ENCODE measurements around the gene NWD2. TPM values are rescaled to one million over a fixed set of nuclear protein-coding genes. Genes with fewer than 3 reads are reported as not detected.

The NWD2 gene
- total and polyA plus RNA-seq, 7 donors = 0.01 to 0.03 TPM; not detected in 5

- TF ChIP-seq, protein P1, sequence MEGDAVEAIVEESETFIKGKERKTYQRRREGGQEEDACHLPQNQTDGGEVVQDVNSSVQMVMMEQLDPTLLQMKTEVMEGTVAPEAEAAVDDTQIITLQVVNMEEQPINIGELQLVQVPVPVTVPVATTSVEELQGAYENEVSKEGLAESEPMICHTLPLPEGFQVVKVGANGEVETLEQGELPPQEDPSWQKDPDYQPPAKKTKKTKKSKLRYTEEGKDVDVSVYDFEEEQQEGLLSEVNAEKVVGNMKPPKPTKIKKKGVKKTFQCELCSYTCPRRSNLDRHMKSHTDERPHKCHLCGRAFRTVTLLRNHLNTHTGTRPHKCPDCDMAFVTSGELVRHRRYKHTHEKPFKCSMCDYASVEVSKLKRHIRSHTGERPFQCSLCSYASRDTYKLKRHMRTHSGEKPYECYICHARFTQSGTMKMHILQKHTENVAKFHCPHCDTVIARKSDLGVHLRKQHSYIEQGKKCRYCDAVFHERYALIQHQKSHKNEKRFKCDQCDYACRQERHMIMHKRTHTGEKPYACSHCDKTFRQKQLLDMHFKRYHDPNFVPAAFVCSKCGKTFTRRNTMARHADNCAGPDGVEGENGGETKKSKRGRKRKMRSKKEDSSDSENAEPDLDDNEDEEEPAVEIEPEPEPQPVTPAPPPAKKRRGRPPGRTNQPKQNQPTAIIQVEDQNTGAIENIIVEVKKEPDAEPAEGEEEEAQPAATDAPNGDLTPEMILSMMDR (IDR thresholded peaks at IDR 0.05) = no peak
Measured at GRCh38 chr4:37268319-37268718, 23.8 kb downstream of the NWD2 start.

DNA sequence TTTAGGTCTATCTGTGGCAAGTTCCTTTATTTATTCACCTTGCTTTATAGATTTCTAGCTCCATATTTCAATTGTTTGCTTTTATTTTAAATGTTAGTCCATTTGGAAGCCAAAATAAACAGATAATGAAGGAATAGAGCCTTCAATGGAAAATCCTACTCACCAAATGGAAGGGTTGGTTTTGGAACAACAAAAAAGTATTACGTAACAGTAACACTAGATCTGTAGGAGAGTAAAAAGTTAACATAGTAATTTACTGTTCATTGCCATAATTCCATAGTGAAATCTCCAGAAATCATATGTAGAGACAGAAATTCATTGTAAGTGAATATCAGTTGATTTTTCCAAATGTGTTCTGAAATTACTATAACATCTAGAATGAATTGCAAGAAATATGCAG lies 34.6 kb downstream of the NWD2 start:
- DNase-seq = no peak
- H3K27me3 ChIP-seq (ENCODE audit: insufficient read depth in 3 of 3, low read length in 2 of 3) = no peaks in the 10 kb centered on the region
- intact Hi-C loops (cut with DNase I) = no loop called here
- WGBS, 3 donors = 84 to 90% (median 89%) methylated on average over 1 of the region's 1 CpG
- no peaks in the 10 kb centered on the region for H3K36me3 ChIP-seq (ENCODE audit: insufficient read depth in 1 of 2, low read depth in 1 of 2)
- ATAC-seq = no peak
- no peak overlapping the region for H3K4me3 ChIP-seq
- TF ChIP-seq, protein P1 (IDR thresholded peaks at IDR 0.05) = no peak
- H3K4me1 ChIP-seq = no peaks in the 10 kb centered on the region
- H3K9me3 ChIP-seq = peaks cover 3% of the 10 kb centered on the region
- H3K27ac ChIP-seq = no peak overlapping the region

More at GRCh38 chr4:37268319-37268718, 23.8 kb downstream of the NWD2 start:
- ATAC-seq (no peak), DNase-seq (no peak)
- no peak overlapping the region for H3K27ac ChIP-seq
- intact Hi-C loops (cut with DNase I) = no loop called here
- 60 to 72% (median 65%) methylated on average over 3 of the region's 3 CpGs for WGBS, 3 donors
- H3K9me3 ChIP-seq = no peaks in the 10 kb centered on the region
- no peaks in the 10 kb centered on the region for H3K27me3 ChIP-seq (ENCODE audit: insufficient read depth in 3 of 3, low read length in 2 of 3)
- H3K4me3 ChIP-seq = no peak overlapping the region
- no peaks in the 10 kb centered on the region for H3K4me1 ChIP-seq
- no peaks in the 10 kb centered on the region for H3K36me3 ChIP-seq (ENCODE audit: insufficient read depth in 1 of 2, low read depth in 1 of 2)

DNA sequence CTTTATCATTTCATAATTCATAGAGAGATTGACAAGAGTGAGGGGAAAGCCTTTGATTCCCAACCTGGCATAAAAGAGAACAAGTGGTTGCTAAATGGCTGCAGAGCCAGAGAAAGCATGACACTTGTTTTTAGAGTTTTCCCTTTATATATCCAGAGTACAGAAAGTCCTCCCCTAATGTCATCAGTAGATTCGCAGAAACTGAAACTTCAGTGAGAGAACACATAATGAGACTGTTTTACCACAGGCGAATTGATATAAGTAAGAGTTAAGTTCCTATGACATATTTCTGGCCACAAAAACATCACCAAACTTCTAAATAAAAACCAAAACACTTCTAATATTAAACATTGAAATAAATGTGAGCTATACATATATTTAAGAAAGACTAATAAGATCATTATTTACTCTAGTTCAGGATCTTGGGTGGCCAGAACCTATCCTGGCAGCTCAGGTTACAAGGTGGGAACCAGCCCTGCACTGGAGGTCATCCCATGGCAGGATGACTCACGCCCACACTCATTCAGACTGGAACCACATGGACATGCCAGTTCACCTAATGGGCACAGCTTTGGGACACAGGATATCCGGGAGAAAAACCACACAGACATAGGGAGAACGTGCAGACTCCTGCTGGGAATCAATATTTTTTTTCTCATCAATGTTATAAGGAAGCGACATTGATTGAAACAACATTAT lies 35.5 kb downstream of the NWD2 start:
- TF ChIP-seq, protein P1 (IDR thresholded peaks at IDR 0.05) = no peak
- Histone ChIP-seq H3K9me3 (peaks cover 3% of the 10 kb centered on the region), H3K27ac (no peak overlapping the region), H3K4me1 (no peaks in the 10 kb centered on the region), H3K36me3 (ENCODE audit: insufficient read depth in 1 of 2, low read depth in 1 of 2) (no peaks in the 10 kb centered on the region), H3K27me3 (ENCODE audit: insufficient read depth in 3 of 3, low read length in 2 of 3) (no peaks in the 10 kb centered on the region), H3K4me3 (no peak overlapping the region)
- no peak for ATAC-seq
- intact Hi-C loops (cut with DNase I) = no loop called here
- WGBS, 3 donors = 68 to 72% (median 70%) methylated on average over 6 of the region's 6 CpGs
- no peak for DNase-seq

DNA sequence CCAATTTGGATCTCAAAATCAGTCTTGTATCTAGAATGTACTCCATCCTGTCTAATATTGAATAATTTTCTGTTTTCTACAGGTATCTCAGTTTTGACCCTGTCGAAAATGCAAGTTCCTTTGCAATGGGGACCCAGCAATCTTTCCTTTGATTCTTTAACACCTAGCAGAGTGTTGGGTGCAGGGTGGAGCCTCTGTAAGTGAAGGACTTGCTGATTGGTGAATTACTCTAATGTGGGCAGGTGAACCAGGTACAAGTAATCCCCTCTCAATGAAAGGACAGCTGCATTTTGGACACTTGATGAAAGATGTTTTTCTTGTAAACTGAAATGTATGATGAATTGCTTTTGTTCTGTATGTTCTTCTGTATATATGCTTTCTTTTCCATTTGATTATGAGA lies 54.9 kb downstream of the NWD2 start:
- H3K27ac ChIP-seq = no peak overlapping the region
- intact Hi-C loops (cut with DNase I) = no loop called here
- ATAC-seq (no peak), DNase-seq (no peak)
- H3K4me3 ChIP-seq = no peak overlapping the region
- no peaks in the 10 kb centered on the region for H3K27me3 ChIP-seq (ENCODE audit: insufficient read depth in 3 of 3, low read length in 2 of 3)
- 67 to 91% (median 74%) methylated on average over 1 of the region's 1 CpG for WGBS, 3 donors
- no peaks in the 10 kb centered on the region for H3K36me3 ChIP-seq (ENCODE audit: insufficient read depth in 1 of 2, low read depth in 1 of 2)
- TF ChIP-seq, protein P1 (IDR thresholded peaks at IDR 0.05) = no peak
- H3K9me3 ChIP-seq = no peaks in the 10 kb centered on the region
- no peaks in the 10 kb centered on the region for H3K4me1 ChIP-seq

GRCh38 chr4:37304612-37305011 lies 60.1 kb downstream of the NWD2 start:
- ATAC-seq (no peak), DNase-seq (no peak)
- 83 to 86% (median 84%) methylated on average over 6 of the region's 6 CpGs for WGBS, 3 donors
- no peak overlapping the region for H3K27ac ChIP-seq
- intact Hi-C loops (cut with DNase I) = no loop called here
- no peaks in the 10 kb centered on the region for H3K27me3 ChIP-seq (ENCODE audit: insufficient read depth in 3 of 3, low read length in 2 of 3)
- H3K36me3 ChIP-seq (ENCODE audit: insufficient read depth in 1 of 2, low read depth in 1 of 2) = no peaks in the 10 kb centered on the region
- TF ChIP-seq, protein P1 (IDR thresholded peaks at IDR 0.05) = no peak
- H3K4me1 ChIP-seq = no peaks in the 10 kb centered on the region
- H3K4me3 ChIP-seq = no peak overlapping the region
- H3K9me3 ChIP-seq = no peaks in the 10 kb centered on the region

All from psoas muscle (tissue), 8 donors.